HepG2 (cell line): ENCODE measurements around the gene HMBS. TPM values are rescaled to one million over a fixed set of nuclear protein-coding genes. Genes with fewer than 3 reads are reported as not detected.

Experiments used
- ARNTL ChIP-seq: sonication (generic); formaldehyde crosslinking; IDR thresholded peaks from 2 replicates; pipeline ENCODE4 v1.4.0; 2020; ENCODE audit warnings: mild to moderate bottlenecking, missing genetic modification reagents
- CEBPG ChIP-seq: IDR thresholded peaks from 2 replicates; pipeline ENCODE4 v1.6.1; 2016
- ETS1 ChIP-seq: sonication (generic); formaldehyde crosslinking; IDR thresholded peaks from 2 replicates; pipeline ENCODE4 v1.4.0; 2020; ENCODE audit warnings: missing genetic modification reagents
- GTF3A ChIP-seq: sonication (generic); formaldehyde crosslinking; conservative IDR thresholded peaks from 2 replicates; pipeline ENCODE4 v1.4.0; 2020; ENCODE audit warnings: mild to moderate bottlenecking, missing genetic modification reagents
- NFRKB ChIP-seq: fragments of 450-650 bp; IDR thresholded peaks from 2 replicates; pipeline ENCODE4 v1.6.1; 2017
- PAXIP1 ChIP-seq: sonication (generic); formaldehyde crosslinking; conservative IDR thresholded peaks from 2 replicates; pipeline ENCODE4 v1.4.0; 2020; ENCODE audit warnings: mild to moderate bottlenecking, missing genetic modification reagents, moderate library complexity
- PRMT3 ChIP-seq: sonication (generic); formaldehyde crosslinking; IDR thresholded peaks from 2 replicates; pipeline ENCODE4 v1.8.1; 2022; ENCODE audit warnings: low read depth, mild to moderate bottlenecking, moderate library complexity, missing genetic modification reagents, borderline replicate concordance
- RFXAP ChIP-seq: sonication (generic); formaldehyde crosslinking; IDR thresholded peaks from 2 replicates; pipeline ENCODE4 v1.4.0; 2020; ENCODE audit warnings: missing genetic modification reagents, borderline replicate concordance
- RXRB ChIP-seq: IDR thresholded peaks from 2 replicates; pipeline ENCODE4 v1.6.1; 2016; ENCODE audit warnings: borderline replicate concordance, missing genetic modification reagents, missing compliant biosample characterization
- YY1 ChIP-seq: IDR thresholded peaks from 2 replicates; pipeline ENCODE4 v1.6.1; 2011; ENCODE audit warnings: low read length, low read depth, moderate library complexity, mild to moderate bottlenecking; ENCODE audit not compliant: insufficient read depth, insufficient replicate concordance
- ZBTB4 ChIP-seq: sonication (generic); formaldehyde crosslinking; IDR thresholded peaks from 2 replicates; pipeline ENCODE4 v1.4.0; 2020; ENCODE audit warnings: missing genetic modification reagents, mild to moderate bottlenecking, borderline replicate concordance
- ZNF160 ChIP-seq: sonication (generic); formaldehyde crosslinking; IDR thresholded peaks from 2 replicates; pipeline ENCODE4 v1.8.0; 2022; ENCODE audit warnings: mild to moderate bottlenecking, inconsistent platforms, missing genetic modification reagents
- ZNF30 ChIP-seq: sonication (generic); formaldehyde crosslinking; IDR thresholded peaks from 2 replicates; pipeline ENCODE4 v1.5.0; 2020; ENCODE audit warnings: mild to moderate bottlenecking, missing genetic modification reagents
- ZNF503 ChIP-seq: sonication (generic); formaldehyde crosslinking; IDR thresholded peaks from 2 replicates; pipeline ENCODE4 v1.4.0; 2020; ENCODE audit warnings: missing genetic modification reagents
- ZNF513 ChIP-seq: sonication (generic); formaldehyde crosslinking; conservative IDR thresholded peaks from 2 replicates; pipeline ENCODE4 v1.5.0; 2020; ENCODE audit warnings: missing genetic modification reagents
- ZNF543 ChIP-seq: sonication (generic); formaldehyde crosslinking; IDR thresholded peaks from 2 replicates; pipeline ENCODE4 v1.4.0; 2020; ENCODE audit warnings: mild to moderate bottlenecking, missing genetic modification reagents
- polyA plus RNA-seq, 8 experiments: library from polyadenylated mRNA; depleted of rRNA in 3 of 8; stranded (reverse) in 7 of 8; unstranded in 1 of 8; fragments of >200 nt; fragmentation: Illumina TruSeq in 4 of 8; extraction: Trizol in 4 of 8; gene quantifications; 2 replicates each; pipeline versions ENCODE4 v1.2.1 to v1.2.3, GENCODE V29; 2011 to 2016; ENCODE audit warnings: low read depth in 4 of 8, missing spikeins in 1 of 8, mixed read lengths in 1 of 8; ENCODE audit not compliant: insufficient read depth in 1 of 8
- total RNA-seq, 5 experiments: library from RNA; depleted of rRNA; stranded (reverse); fragments of >200 nt; fragmentation: Illumina TruSeq; extraction: Trizol; gene quantifications; 2 replicates each; pipeline ENCODE4 v1.2.3, GENCODE V29; 2016; ENCODE audit warnings: low read depth in 1 of 5

HMBS gene
- total and polyA plus RNA-seq, 2 of the 13 experiments (the other 11 are each of a cell fraction or from before 2014, with no cell fraction given), result 9.4 to 46.9 TPM

- TF ChIP-seq ETS1 (CRISPR knock-in tag) (no peak), PRMT3 (CRISPR knock-in tag) (peak; percentile 96), ZNF513 (CRISPR knock-in tag) (peak; percentile 27; the same call in 1 of the 2 replicates), CEBPG (CRISPR knock-in tag) (no peak; the same call in 1 of the 2 replicates), RFXAP (CRISPR knock-in tag) (peak; percentile 90), PAXIP1 (CRISPR knock-in tag) (peak; percentile 49), RXRB (CRISPR knock-in tag) (no peak; the same call in 1 of the 2 replicates), ZNF160 (peak; percentile 90), GTF3A (no peak), ZNF543 (CRISPR knock-in tag) (no peak), YY1 (peak; percentile 68), ZNF30 (peak; percentile 96), ARNTL (CRISPR knock-in tag) (0 out of 2 replicates have a peak, but pooled peaks have one; percentile 27), ZNF503 (CRISPR knock-in tag) (no peak), NFRKB (no peak), ZBTB4 (CRISPR knock-in tag) (peak; percentile 83; the same call in 1 of the 2 replicates)
Measured at GRCh38 chr11:119095066-119095880, 10.6 kb downstream of the HMBS start (continued).
